T-helper 1 cell (primary cell): ENCODE data around the gene TANGO6.

Experiments used
- DNase-seq, 5 donors: peaks; one replicate each; pipeline ENCODE4 v3.0.0-alpha.2; 2012 to 2020

TANGO6 gene

DNA sequence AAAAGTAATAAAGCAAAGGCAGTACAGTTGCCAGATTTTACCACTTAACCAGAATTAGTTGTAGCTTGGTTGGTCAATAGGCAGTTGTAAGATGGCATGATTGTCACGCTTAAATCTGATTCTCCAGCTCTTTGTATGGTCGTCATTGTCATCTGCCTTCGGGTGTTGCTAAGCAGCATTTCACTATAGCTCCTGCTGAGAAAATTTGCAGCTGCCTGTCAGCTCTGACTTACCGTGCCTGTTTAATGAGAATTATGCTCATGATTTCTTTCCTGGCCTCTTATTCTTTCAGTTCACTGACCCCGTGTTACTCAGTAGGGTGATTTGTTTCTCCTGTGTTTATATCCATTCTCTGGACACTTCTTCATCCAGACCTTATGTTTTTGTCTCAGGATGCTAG is 66.7 kb downstream of the TANGO6 start:
- DNase-seq, result no peak

DNA sequence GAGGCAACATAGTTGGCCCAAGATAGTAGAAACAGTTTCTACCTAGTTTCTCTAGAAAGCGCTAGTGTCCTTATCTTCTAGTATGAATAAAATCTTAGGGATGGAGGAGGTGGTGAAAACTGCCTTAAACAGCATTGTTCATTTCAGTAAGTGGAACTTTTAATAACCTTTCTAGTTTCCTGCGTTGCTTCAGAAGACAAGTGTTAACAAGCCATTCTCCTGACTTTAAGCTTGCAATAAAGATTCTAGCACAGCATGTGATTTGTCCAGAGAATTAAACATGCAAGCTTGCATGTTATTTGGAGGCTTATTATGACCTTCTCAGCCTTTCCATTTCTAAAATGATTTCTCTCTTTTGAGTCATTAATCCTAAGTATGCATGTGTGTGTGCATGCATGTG is 72.3 kb downstream of the TANGO6 start:
- DNase-seq, result no peak

- DNase-seq, result no peak
Measured at GRCh38 chr16:68917541-68917940, 74.2 kb downstream of the TANGO6 start.

DNA sequence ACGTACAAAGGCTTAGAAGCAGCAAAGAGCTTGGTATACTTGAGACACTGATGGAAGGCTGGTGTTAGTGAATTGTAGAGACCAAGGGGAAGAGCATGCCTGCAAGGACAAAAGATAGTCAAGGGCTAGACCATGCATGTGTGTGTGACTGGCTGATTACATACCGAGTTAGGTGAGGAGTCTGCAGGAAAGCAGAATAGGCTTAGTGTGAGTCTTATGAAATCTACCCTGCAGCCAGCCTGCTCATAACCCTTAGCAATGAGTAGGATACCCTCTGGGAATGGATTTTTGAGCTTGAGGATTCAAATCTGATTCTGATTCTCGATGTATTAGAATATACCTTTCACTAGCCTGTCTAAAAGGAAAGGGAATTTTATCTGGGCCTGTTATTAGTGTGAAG is 77.0 kb downstream of the TANGO6 start:
- DNase-seq, result no peak

GRCh38 chr16:68921637-68922036 is 78.3 kb downstream of the TANGO6 start:
- no peak for DNase-seq

DNA sequence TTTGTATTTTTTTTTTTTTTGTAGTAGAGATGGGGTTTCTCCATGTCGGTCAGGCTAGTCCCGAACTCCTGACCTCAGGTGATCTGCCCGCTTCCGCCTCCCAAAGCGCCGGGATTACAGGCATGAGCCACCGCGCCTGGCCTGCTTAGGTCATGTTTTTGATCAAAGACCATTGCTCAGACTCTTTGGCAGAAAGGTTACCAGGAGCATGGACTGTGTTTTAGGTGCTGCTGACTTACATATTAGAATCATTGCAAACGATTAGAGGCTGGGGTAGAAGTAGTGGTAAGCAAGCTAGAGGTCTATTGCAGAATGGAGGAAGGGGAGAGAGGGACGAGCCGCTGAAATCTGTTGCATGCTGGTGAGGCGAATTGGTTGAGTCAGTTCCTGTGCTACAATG is 79.8 kb downstream of the TANGO6 start:
- DNase-seq, result no peak

DNA sequence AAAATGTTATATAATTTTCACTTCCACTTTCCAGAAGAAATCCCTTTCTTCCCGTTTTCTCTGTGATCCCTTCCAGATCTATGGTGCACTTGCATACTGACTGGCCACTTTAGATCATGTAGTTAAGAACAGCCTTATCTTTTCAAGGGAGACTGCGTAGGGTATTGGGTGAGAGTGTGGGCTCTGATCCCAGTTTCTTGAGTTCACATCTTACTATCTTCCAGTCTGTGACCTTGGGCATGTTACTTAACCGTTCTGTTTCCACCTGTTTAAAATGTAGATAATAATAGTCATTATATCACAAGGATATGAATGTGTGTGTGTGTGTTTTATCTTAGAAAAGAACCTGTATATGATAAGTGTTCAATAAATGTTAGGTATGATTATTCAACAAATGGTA is 83.7 kb downstream of the TANGO6 start:
- no peak for DNase-seq

DNA sequence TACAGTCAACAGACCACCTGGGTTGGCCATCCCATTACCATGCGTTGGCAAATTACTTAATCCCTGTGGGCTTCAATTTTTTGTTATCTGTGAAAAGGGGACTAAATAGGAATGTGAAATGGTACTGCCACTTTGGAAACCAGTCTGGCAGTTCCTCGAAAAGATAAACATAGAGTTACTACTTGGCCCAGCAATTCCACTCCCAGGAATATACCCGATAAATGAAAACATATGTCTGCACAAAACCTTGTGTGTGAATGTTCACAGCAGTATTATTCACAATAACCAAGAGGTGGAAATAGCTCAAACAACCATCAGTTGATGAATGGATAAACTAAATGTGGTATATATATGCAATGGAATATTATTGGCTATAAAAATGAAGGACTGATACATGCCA is 87.9 kb downstream of the TANGO6 start:
- no peak for DNase-seq

- DNase-seq, result no peak
Measured at GRCh38 chr16:68934402-68934801, 91.1 kb downstream of the TANGO6 start.

DNA sequence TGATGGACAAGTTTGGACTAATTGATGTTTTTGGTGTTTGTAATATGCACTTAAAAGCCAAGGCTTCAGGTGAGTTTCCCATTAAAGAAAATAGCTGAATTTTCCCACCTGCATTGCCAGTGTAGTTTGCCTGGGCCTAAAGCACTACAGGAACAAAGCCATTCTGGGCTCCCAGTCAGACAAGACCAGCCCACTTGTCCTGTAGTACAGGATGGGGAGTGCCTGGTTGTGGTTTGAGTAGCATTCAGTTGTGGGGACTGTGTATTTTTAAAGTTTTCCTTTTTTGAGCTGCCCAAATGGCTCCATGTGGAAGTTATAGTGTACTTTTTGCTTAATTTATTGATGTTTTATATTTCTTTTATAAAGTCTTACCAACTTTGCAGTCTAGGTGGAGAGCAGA is 91.7 kb downstream of the TANGO6 start:
- DNase-seq, result no peak

- no peak for DNase-seq
Measured at GRCh38 chr16:68936736-68937631, 93.7 kb downstream of the TANGO6 start.

DNA sequence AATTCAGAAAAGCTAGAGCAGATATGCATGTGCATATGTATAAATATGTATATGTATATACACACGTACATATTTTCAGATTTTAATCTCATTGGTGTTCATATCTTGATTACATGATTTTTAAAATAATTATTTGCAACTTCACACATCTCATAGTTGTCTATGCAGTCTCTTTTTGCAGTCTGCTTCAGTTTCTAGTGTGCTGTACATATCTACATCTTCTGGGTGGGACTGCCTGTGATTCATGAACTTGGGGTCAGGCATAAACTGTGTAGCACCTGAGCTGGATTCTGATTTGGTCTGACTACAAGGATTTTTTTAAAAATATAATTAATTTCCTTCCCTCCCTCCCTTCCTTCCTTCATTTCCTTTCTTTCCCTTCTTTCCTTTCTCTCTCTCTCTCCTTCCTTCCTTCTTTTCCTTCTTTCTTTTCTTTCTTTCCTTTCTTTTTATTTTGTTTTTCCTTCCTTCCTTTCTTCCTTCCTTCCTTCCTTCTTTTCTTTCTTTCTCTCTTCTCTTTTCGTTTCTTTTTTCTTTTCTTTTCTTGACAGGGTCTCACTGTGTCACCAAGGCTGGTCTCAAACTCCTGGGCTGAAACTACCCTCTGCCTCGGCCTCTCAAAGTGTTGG is 96.5 kb downstream of the TANGO6 start:
- no peak for DNase-seq

DNA sequence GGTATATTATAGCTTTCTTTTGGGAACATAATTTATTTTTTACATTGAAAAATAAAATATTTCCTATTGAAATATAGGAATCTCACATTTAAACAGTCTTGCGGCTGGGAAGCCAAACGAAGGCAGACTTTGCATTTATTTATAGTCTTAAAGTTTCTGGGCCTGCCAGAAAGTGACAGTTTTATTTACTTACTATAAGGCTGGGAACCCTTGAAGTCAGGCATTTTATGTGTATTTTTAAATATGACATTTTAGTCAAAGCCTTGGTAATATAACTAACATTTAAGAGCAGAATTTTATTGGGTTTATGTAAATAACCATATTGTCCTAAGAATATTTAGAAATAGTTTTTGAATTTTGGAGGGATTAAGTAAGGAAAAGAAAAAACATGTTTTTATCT is 97.5 kb downstream of the TANGO6 start:
- no peak for DNase-seq

DNA sequence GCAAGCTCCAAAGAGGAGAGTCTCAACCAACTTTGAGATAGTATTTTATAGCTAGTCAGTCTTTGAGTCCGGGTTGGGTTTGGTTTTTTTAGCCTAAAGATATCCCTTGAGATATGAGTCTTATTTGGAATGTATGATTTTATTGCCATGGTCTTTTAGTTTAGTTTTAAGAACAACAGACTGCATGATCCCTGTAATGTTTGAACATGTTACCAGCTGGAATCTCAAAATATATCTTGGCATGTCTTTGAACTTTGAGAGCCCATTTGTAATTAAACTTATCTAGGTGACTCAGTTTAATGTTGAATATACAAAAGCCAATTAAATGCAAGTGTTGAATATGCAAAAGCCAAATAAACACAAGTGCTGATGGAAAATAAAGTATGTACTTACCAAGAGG is 100.6 kb downstream of the TANGO6 start:
- DNase-seq, result no peak

DNA sequence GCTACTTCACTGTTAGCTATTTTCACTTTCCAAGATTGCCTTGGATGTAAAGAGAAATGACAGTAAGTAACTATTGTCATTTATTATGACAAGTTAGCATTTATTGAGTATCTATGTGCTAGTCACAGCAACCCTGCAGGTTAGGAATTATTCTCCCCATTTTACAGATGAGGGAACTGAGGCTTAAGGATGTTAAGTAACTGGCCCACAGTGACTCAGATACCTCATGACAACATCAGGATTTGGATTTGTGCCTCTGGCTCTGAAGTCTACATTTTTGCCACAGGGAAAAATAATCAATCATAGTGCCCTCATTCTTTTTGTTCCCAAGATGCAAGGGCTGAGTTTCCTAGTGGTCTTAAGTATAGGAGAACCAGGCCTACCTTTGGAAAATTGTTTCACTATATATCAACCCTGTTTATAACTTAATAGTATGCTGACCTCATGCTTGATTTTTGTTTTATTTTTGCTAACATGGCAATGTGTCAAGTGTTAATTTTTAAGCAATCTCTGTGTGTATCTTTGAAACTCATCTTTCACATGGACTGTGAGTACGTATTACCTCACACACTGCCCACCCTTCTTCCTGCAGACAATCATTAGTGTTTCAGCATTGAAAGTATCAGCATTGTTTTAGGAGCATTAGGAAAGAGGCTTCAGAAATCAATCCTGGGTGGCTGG is 105.0 kb downstream of the TANGO6 start:
- DNase-seq, result no peak

- DNase-seq, result no peak
Measured at GRCh38 chr16:68951991-68952877, 108.9 kb downstream of the TANGO6 start.

- DNase-seq, result no peak
Measured at GRCh38 chr16:68954911-68955635, 111.7 kb downstream of the TANGO6 start.

- DNase-seq, result no peak
Measured at GRCh38 chr16:68960910-68961309, 117.6 kb downstream of the TANGO6 start.

- DNase-seq, result no peak
Measured at GRCh38 chr16:68961778-68962402, 118.6 kb downstream of the TANGO6 start.

DNA sequence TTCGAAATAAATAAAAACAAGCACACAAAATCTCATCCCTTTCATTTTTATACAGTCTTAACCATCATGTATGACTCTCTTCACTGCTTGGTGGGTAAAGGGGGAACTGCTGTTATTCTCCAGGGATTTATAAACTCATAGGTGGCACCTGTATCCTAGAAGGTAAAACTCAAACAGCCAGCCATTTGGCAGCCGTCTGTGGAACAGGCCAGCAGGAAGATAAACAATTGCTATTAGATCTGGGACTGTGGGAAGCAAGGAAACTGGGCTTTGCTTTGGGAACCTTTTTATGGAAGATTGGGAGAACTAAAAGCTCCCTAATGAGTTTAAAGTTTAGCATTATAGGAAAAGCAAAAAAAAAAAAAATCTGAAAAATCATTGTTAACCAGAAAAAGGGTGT is 126.0 kb downstream of the TANGO6 start:
- DNase-seq, result no peak

DNA sequence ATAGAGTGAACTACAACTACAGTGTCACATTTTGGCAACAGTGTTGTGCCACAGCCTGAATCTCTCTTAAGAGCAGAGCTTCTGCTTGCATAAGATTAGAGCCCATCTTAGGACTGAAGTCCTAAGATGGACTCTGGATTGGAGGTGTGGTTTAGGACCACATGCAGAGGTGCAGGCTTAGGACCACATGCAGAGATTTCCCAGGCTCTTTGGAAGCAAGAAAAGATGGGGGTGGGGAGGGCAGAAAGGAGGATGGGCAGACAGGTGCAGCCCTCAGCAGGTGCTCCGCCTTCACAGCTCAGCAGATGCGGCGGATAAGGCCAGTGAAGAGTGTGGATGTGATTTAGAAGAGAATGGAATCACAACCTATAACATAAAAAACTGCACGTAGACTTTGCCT is 128.7 kb downstream of the TANGO6 start:
- DNase-seq, result no peak

DNA sequence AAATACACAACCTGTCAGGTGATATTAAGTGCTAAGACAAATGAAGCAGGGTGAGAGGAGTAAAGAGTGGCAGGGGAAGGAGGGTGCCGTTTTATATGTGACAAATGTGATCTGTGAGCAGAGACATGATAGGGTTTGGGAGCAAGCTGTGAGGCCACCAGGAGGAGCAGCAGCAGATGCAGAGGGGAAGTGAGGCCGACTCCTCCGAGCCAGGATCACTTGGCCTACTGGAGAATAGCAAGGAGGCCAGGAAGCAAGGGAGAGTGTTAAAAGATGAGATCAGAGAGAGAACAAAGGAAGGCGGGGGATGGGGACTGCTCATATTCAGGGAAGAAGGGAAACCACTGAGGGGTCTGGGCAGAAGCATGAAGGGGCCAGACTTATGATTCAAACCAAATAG is 129.4 kb downstream of the TANGO6 start:
- no peak for DNase-seq
